Cerebellar cortex (tissue), 1 donor: ENCODE data around the gene CCDC50.

ENCODE experiments used
- DNase-seq: peaks from one replicate; pipeline ENCODE4 v3.0.0-alpha.2; 2015; ENCODE audit warnings: low spot score

CCDC50 gene

GRCh38 chr3:191428177-191428576 is 99.0 kb downstream of the CCDC50 start:
- DNase-seq = no peak

- no peak for DNase-seq
Observed at GRCh38 chr3:191430103-191430502, 100.9 kb downstream of the CCDC50 start.

GRCh38 chr3:191431160-191431822 is 102.1 kb downstream of the CCDC50 start:
- DNase-seq = no peak

GRCh38 chr3:191432162-191432561 is 103.0 kb downstream of the CCDC50 start:
- DNase-seq = no peak

GRCh38 chr3:191434024-191434423 is 104.8 kb downstream of the CCDC50 start:
- no peak for DNase-seq

- no peak for DNase-seq
Observed at GRCh38 chr3:191435981-191436380, 106.8 kb downstream of the CCDC50 start.

- no peak for DNase-seq
Observed at GRCh38 chr3:191438150-191438814, 109.1 kb downstream of the CCDC50 start.

GRCh38 chr3:191440532-191440931 is 111.3 kb downstream of the CCDC50 start:
- no peak for DNase-seq

GRCh38 chr3:191441687-191442086 is 112.5 kb downstream of the CCDC50 start:
- DNase-seq = no peak

- DNase-seq = no peak
Observed at GRCh38 chr3:191444569-191444968, 115.4 kb downstream of the CCDC50 start.
